Neural progenitor cell (in vitro differentiated cells): ENCODE measurements around the gene C21orf58. TPM values are rescaled to one million over a fixed set of nuclear protein-coding genes. Genes with fewer than 3 reads are reported as not detected.

Experiments used
- DNase-seq: peaks from one replicate; pipeline ENCODE4 v3.0.0-alpha.2; 2016; ENCODE audit warnings: low spot score
- H2AFZ ChIP-seq: fragments of 200-600 bp; sonication (generic); replicated peaks from 2 replicates; pipeline ENCODE4 v1.6.1; 2016; ENCODE audit warnings: antibody characterized with exemption
- H3F3A ChIP-seq: fragments of 200-600 bp; sonication (generic); 2 replicates; pipeline ENCODE4 v1.6.1; 2016; ENCODE audit warnings: antibody characterized with exemption, low read depth
- H3K27ac ChIP-seq: fragments of 200-600 bp; sonication (generic); 2 replicates; pipeline ENCODE4 v1.5.1; 2016; ENCODE audit warnings: mild to moderate bottlenecking
- H3K27me3 ChIP-seq: fragments of 200-600 bp; sonication (generic); 2 replicates; pipeline ENCODE4 v1.6.1; 2016; ENCODE audit warnings: mild to moderate bottlenecking, moderate library complexity
- H3K36me3 ChIP-seq: fragments of 200-600 bp; sonication (generic); 2 replicates; pipeline ENCODE4 v1.5.1; 2016
- H3K4me1 ChIP-seq: fragments of 200-600 bp; sonication (generic); 2 replicates; pipeline ENCODE4 v1.6.1; 2016; ENCODE audit warnings: mixed run types
- H3K4me2 ChIP-seq: fragments of 200-600 bp; sonication (generic); 2 replicates; pipeline ENCODE4 v1.6.1; 2016
- H3K4me3 ChIP-seq: fragments of 200-600 bp; sonication (generic); 2 replicates; pipeline ENCODE4 v1.5.1; 2016
- H3K79me2 ChIP-seq: fragments of 200-600 bp; sonication (generic); 2 replicates; pipeline ENCODE4 v1.6.1; 2016; ENCODE audit warnings: low read depth
- H3K9ac ChIP-seq: fragments of 200-600 bp; sonication (generic); 2 replicates; pipeline ENCODE4 v1.6.1; 2016
- H3K9me3 ChIP-seq: fragments of 200-600 bp; sonication (generic); 2 replicates; pipeline ENCODE4 v1.5.1; 2016; ENCODE audit warnings: low read depth
- H4K20me1 ChIP-seq: fragments of 200-600 bp; sonication (generic); 2 replicates; pipeline ENCODE4 v1.6.1; 2016; ENCODE audit warnings: low read depth
- H3K27ac Mint-ChIP-seq: 3 replicates; pipeline ENCODE4 v1.8.0; 2021; ENCODE audit warnings: mixed read lengths
- H3K27me3 Mint-ChIP-seq: 2 replicates; pipeline ENCODE4 v1.8.0; 2022; ENCODE audit warnings: low read depth, mild to moderate bottlenecking, inconsistent platforms, moderate library complexity, mixed read lengths; ENCODE audit not compliant: insufficient read depth
- H3K36me3 Mint-ChIP-seq: 3 replicates; pipeline ENCODE4 v1.8.0; 2021; ENCODE audit warnings: mixed read lengths
- H3K4me1 Mint-ChIP-seq: 3 replicates; pipeline ENCODE4 v1.8.0; 2021; ENCODE audit warnings: mixed read lengths
- H3K4me3 Mint-ChIP-seq: 3 replicates; pipeline ENCODE4 v1.8.0; 2021; ENCODE audit warnings: mild to moderate bottlenecking, moderate library complexity, mixed read lengths
- H3K9me3 Mint-ChIP-seq: 3 replicates; pipeline ENCODE4 v1.8.0; 2020; ENCODE audit warnings: mixed read lengths
- CTCF ChIP-seq: fragments of 200-600 bp; sonication (generic); IDR thresholded peaks from 2 replicates; pipeline ENCODE4 v1.5.1; 2017; ENCODE audit warnings: antibody characterized with exemption, mild to moderate bottlenecking
- EZH2 ChIP-seq: fragments of 200-600 bp; sonication (generic); IDR thresholded peaks from 2 replicates; pipeline ENCODE4 v1.6.1; 2017; ENCODE audit warnings: antibody characterized with exemption, mild to moderate bottlenecking, moderate library complexity
- EZH2phosphoT487 ChIP-seq: fragments of 200-600 bp; sonication (generic); IDR thresholded peaks from 2 replicates; pipeline ENCODE4 v1.6.1; 2017; ENCODE audit warnings: antibody characterized with exemption
- total RNA-seq: library from RNA; depleted of rRNA; stranded (reverse); fragments of >200 nt; gene quantifications from 2 replicates; pipeline ENCODE4 v1.2.3, GENCODE V29; 2015; ENCODE audit warnings: low replicate concordance

The C21orf58 gene
- total RNA-seq, 1 donor from 2014 or later, result 26.2 TPM

- Mint-ChIP-seq H3K27ac (no peak overlapping the region), H3K36me3 (peaks cover 24% of the 10 kb centered on the region), H3K4me1 (no peaks in the 10 kb centered on the region), H3K4me3 (no peak overlapping the region), H3K9me3 (no peaks in the 10 kb centered on the region), H3K27me3 (peaks cover 7% of the 10 kb centered on the region)
- DNase-seq, result no peak
- Histone ChIP-seq H3K9me3 (no peaks in the 10 kb centered on the region), H3K27ac (no peak overlapping the region), H3K4me1 (no peaks in the 10 kb centered on the region), H3K9ac (no peak overlapping the region), H3K27me3 (no peaks in the 10 kb centered on the region), H3K79me2 (no peaks in the 10 kb centered on the region), H3F3A (no peaks in the 10 kb centered on the region), H3K4me2 (no peak overlapping the region), H2AFZ (no peak overlapping the region), H3K36me3 (no peaks in the 10 kb centered on the region), H4K20me1 (peaks cover 3% of the 10 kb centered on the region), H3K4me3 (no peak overlapping the region)
- TF ChIP-seq EZH2phosphoT487 (no peak), EZH2 (no peak), CTCF (no peak)
These were observed 55.3 kb downstream of the C21orf58 start for GRCh38 chr21:46268371-46268770.

- peaks cover 5% of the 10 kb centered on the region for H3K27me3 Mint-ChIP-seq
- Histone ChIP-seq H3K27me3 (no peaks in the 10 kb centered on the region), H3F3A (no peaks in the 10 kb centered on the region), H3K79me2 (no peaks in the 10 kb centered on the region), H2AFZ (no peak overlapping the region), H3K4me1 (no peaks in the 10 kb centered on the region), H3K9me3 (no peaks in the 10 kb centered on the region), H4K20me1 (peaks cover 3% of the 10 kb centered on the region), H3K9ac (no peak overlapping the region), H3K27ac (no peak overlapping the region), H3K4me3 (no peak overlapping the region), H3K4me2 (no peak overlapping the region), H3K36me3 (no peaks in the 10 kb centered on the region)
- no peak for TF ChIP-seq EZH2phosphoT487
- peaks cover 21% of the 10 kb centered on the region for H3K36me3 Mint-ChIP-seq
- no peaks in the 10 kb centered on the region for H3K4me1 Mint-ChIP-seq
- H3K9me3 Mint-ChIP-seq, result no peaks in the 10 kb centered on the region
- no peak for DNase-seq
- H3K27ac Mint-ChIP-seq, result no peak overlapping the region
- H3K4me3 Mint-ChIP-seq, result no peak overlapping the region
These were observed 56.7 kb downstream of the C21orf58 start for GRCh38 chr21:46266946-46267345.

DNA sequence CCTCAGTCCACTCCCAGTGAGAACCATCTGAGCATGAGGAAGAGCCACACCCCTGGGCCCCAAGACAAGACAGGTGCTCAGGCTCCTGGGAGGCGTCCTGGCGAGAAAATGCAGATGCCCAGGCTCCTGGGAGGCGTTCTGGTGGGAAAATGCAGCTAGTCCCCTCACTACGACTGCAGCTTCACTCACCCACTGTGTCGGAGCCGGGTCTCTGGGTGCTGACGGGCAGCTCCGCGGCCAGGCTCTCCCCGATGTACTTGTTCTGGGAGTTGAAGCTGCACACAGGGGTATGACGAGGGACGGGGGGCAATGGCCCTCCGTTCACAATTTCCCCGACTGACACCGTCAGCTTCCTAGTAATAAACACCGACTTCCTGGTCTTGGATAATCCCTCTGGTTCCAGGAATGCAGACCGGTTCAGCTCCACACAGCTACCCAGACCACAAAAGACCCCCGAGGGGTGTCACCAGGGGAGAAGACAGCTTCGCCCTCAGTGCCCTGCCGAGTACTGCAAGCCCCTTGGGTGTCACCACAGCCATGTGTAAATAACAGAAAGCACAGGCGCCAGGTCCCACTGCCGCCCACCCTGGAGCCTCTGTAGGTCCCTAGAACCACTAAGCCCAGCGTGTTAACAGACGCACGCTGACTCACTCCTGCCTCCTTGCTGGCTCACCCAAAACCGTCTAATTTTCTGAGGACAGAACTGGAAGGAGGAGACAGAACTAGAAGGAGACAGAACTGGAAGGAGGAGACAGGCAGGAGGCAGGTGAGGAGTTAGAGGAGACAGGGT lies 57.7 kb downstream of the C21orf58 start:
- no peaks in the 10 kb centered on the region for H3K27me3 ChIP-seq
- H3F3A ChIP-seq, result no peaks in the 10 kb centered on the region
- Mint-ChIP-seq H3K4me1 (no peaks in the 10 kb centered on the region), H3K9me3 (no peaks in the 10 kb centered on the region), H3K36me3 (peaks cover 24% of the 10 kb centered on the region), H3K27me3 (peaks cover 5% of the 10 kb centered on the region), H3K4me3 (no peak overlapping the region), H3K27ac (peak overlapping the region; percentile 84)
- H3K9ac ChIP-seq, result no peak overlapping the region
- TF ChIP-seq CTCF, result no peak
- TF ChIP-seq EZH2, result no peak
- no peak for TF ChIP-seq EZH2phosphoT487
- no peaks in the 10 kb centered on the region for H3K79me2 ChIP-seq
- H3K4me1 ChIP-seq, result no peaks in the 10 kb centered on the region
- no peak overlapping the region for H3K4me3 ChIP-seq
- H2AFZ ChIP-seq, result no peak overlapping the region
- H4K20me1 ChIP-seq, result peaks cover 3% of the 10 kb centered on the region
- H3K36me3 ChIP-seq, result no peaks in the 10 kb centered on the region
- H3K27ac ChIP-seq, result no peak overlapping the region
- H3K9me3 ChIP-seq, result no peaks in the 10 kb centered on the region
- no peak overlapping the region for H3K4me2 ChIP-seq
- no peak for DNase-seq

DNA sequence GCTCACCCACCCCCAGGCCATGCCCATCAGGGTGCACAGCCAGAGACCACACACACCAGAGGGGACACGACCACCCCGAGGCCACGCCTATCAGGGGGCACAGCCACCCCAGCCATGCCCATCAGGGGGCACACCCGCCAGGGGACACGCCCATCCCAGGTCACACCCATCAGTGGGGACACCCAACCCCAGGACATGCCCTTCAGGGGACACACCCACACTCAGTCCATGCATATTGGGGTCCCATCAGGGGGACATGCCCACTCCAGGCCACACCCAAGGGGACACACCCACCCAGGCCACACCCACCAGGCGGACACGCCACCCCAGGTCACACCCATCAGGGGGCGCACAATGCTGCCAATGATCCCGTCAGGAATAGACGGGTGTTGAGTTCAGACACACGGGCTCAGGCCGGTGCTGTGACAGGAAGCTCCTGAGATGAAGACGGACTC lies 59.0 kb downstream of the C21orf58 start:
- H3K27ac ChIP-seq, result no peak overlapping the region
- no peaks in the 10 kb centered on the region for H3K79me2 ChIP-seq
- H3K9ac ChIP-seq, result no peak overlapping the region
- Mint-ChIP-seq H3K9me3 (no peaks in the 10 kb centered on the region), H3K27ac (no peak overlapping the region), H3K36me3 (peaks cover 26% of the 10 kb centered on the region), H3K27me3 (peaks cover 5% of the 10 kb centered on the region), H3K4me1 (no peaks in the 10 kb centered on the region), H3K4me3 (no peak overlapping the region)
- no peak overlapping the region for H2AFZ ChIP-seq
- H4K20me1 ChIP-seq, result peaks cover 3% of the 10 kb centered on the region
- no peaks in the 10 kb centered on the region for H3K27me3 ChIP-seq
- DNase-seq, result no peak
- no peak overlapping the region for H3K4me2 ChIP-seq
- H3F3A ChIP-seq, result no peaks in the 10 kb centered on the region
- H3K36me3 ChIP-seq, result no peaks in the 10 kb centered on the region
- no peak for TF ChIP-seq CTCF
- TF ChIP-seq EZH2phosphoT487, result no peak
- TF ChIP-seq EZH2, result no peak
- H3K9me3 ChIP-seq, result no peaks in the 10 kb centered on the region
- H3K4me3 ChIP-seq, result no peak overlapping the region
- H3K4me1 ChIP-seq, result no peaks in the 10 kb centered on the region
